ENCODE measurements around the gene ABCC10.

Gene ABCC10

GRCh38 chr6:43428112-43428570 lies 800 bp downstream of the ABCC10 start:
- peak overlapping the region; percentile 88 for H3K4me3 ChIP-seq (ENCODE audit: low read depth, low read length)
- TF ChIP-seq CTCF (IDR thresholded peaks at IDR 0.05; ENCODE audit: control insufficient read depth, extremely low read depth, insufficient read depth) = no peak
- no peak for DNase-seq (ENCODE audit: low read depth)

DNA sequence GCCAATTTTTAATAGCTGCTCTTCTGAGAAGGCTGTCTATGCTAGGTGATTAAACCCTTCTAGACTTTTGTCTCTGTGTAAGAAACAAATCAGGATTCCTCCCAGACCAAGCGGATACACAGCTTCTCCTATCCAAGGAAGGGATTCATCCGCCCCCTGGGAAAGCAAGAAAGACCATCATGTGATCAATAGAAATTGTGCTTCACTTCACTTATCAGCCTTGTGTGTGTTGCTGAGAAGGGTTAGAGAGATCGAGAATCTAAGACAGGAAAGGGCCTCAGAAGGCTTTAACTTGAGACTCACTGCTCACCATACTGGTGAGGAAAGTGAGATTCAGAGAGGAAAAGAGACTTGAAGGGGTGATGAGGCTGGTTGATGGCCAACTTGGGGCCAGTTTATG lies 1.5 kb downstream of the ABCC10 start:
- H3K4me3 ChIP-seq (ENCODE audit: low read depth, low read length) = peak overlapping the region; percentile 88

GRCh38 chr6:43432009-43432945 lies 4.9 kb downstream of the ABCC10 start:
- no peak for TF ChIP-seq CTCF (IDR thresholded peaks at IDR 0.05; ENCODE audit: control insufficient read depth, extremely low read depth, insufficient read depth)
- no peak overlapping the region for H3K4me3 ChIP-seq (ENCODE audit: low read depth, low read length)
- DNase-seq (ENCODE audit: low read depth) = no peak

More for the DNA sequence above, 1.5 kb downstream of the ABCC10 start:
- DNase-seq (ENCODE audit: low read depth) = no peak
- TF ChIP-seq CTCF (IDR thresholded peaks at IDR 0.05; ENCODE audit: control insufficient read depth, extremely low read depth, insufficient read depth) = no peak

DNA sequence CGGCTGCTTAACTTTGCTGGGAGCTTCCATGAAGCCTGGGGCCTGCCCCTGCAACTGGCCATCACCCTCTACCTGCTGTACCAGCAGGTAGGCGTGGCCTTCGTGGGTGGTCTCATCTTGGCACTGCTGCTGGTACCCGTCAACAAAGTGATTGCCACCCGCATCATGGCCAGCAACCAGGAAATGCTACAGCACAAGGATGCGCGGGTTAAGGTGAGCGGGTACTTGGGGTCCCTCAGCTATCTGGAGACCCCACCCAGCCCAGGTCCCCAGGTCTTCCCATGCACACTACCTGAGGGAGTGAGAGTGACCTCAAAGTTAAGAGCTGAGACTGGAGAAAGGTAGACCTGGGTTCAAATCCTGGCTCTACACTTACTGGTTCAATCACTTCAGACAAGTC lies 5.8 kb downstream of the ABCC10 start:
- no peak for DNase-seq (ENCODE audit: low read depth)
- TF ChIP-seq CTCF (IDR thresholded peaks at IDR 0.05; ENCODE audit: control insufficient read depth, extremely low read depth, insufficient read depth) = no peak
- H3K4me3 ChIP-seq (ENCODE audit: low read depth, low read length) = no peak overlapping the region

DNA sequence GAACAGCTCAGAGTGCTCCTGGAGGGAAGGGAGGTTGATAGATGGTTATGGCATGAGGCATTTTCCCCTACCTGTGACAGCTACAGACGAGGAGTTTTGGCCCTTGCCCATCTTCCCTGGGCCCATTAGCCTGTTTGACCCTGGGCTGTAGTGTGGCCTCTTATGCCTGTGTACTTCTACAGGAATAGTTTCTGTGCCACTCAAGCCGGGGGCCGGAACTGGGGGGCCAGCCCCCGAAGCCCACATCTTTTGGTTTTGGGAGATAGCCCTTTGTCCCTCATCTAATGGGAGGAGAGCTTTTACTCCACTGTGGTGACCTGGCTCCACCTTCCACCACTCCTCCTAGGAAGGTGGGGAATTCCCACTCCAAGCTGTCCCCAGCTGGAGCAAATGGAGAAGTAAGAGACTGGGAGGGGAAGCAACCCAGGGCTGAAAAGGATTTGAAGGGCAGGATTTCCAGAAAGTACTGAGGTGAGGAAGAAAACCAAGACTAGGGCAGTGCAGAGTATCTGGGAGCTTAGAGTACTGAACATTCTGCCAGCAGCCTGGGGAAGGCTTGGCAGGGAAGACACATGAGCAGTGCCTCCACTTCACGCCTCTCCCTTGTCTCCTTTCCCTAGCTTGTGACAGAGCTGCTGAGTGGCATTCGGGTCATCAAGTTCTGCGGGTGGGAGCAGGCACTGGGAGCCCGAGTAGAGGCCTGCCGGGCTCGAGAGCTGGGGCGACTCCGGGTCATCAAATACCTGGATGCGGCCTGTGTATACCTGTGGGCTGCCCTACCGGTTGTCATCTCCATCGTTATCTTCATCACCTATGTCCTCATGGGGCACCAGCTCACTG lies 6.9 kb downstream of the ABCC10 start:
- no peak for DNase-seq (ENCODE audit: low read depth)
- H3K4me3 ChIP-seq (ENCODE audit: low read depth, low read length) = no peak overlapping the region
- TF ChIP-seq CTCF (IDR thresholded peaks at IDR 0.05; ENCODE audit: control insufficient read depth, extremely low read depth, insufficient read depth) = no peak

DNA sequence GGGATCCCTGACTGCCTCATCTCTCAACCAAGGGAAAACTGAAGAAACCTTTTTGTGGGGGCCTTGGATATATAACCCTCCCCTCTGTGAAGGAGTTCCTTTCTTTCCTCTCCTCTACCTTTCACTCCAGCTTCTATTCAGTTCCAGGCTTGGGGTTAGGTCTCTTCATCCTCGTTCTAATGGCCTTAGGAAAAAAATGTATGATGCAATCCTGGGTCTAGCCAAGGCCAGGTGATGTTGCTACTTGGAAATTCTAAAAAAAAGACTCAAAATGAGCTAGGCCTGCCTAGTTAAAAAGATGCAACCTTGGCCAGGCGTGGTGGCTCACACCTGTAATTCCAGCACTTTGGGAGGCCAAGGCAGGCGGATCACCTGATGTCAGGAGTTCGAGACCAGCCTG lies 7.6 kb downstream of the ABCC10 start:
- DNase-seq (ENCODE audit: low read depth) = no peak
- H3K4me3 ChIP-seq (ENCODE audit: low read depth, low read length) = no peak overlapping the region
- no peak for TF ChIP-seq CTCF (IDR thresholded peaks at IDR 0.05; ENCODE audit: control insufficient read depth, extremely low read depth, insufficient read depth)

Measured in LNCaP clone FGC (cell line).